DOHH2 (cell line): ENCODE measurements around the gene IFI27L1.

Experiments used
- CTCF ChIP-seq: fragments of 200-600 bp; sonication (generic); IDR thresholded peaks from one replicate; pipeline ENCODE4 v1.5.1; 2014; ENCODE audit warnings: antibody characterized with exemption, mild to moderate bottlenecking, low read depth, low read length; ENCODE audit not compliant: poor library complexity, severe bottlenecking
- EZH2phosphoT487 ChIP-seq: fragments of 200-600 bp; sonication (generic); IDR thresholded peaks from 2 replicates; pipeline ENCODE4 v1.6.1; 2017; ENCODE audit warnings: borderline replicate concordance, mild to moderate bottlenecking, antibody characterized with exemption, low read length, moderate library complexity, mixed read lengths

- TF ChIP-seq CTCF (no peak), EZH2phosphoT487 (no peak)
Observed at GRCh38 chr14:94126419-94126677, 45.2 kb downstream of the IFI27L1 start.
